ENCODE results near the gene ZDHHC11B.
A peak's percentile ranks its signal among the peaks of the same experiment; 100 is the strongest.

Gene ZDHHC11B

GRCh38 chr5:761059-761771, 23.3 kb downstream of the ZDHHC11B start:
- H3K4me3 ChIP-seq (ENCODE audit: low read depth, low read length): no peak overlapping the region
- no peak for DNase-seq (ENCODE audit: low read depth)
- no peak for TF ChIP-seq CTCF (IDR thresholded peaks at IDR 0.05; ENCODE audit: control insufficient read depth, extremely low read depth, insufficient read depth)

GRCh38 chr5:760363-761058, 24.0 kb downstream of the ZDHHC11B start:
- H3K4me3 ChIP-seq (ENCODE audit: low read depth, low read length): no peak overlapping the region
- no peak for DNase-seq (ENCODE audit: low read depth)
- no peak for TF ChIP-seq CTCF (IDR thresholded peaks at IDR 0.05; ENCODE audit: control insufficient read depth, extremely low read depth, insufficient read depth)

- TF ChIP-seq CTCF (IDR thresholded peaks at IDR 0.05; ENCODE audit: control insufficient read depth, extremely low read depth, insufficient read depth): no peak
- no peak for DNase-seq (ENCODE audit: low read depth)
- no peak overlapping the region for H3K4me3 ChIP-seq (ENCODE audit: low read depth, low read length)
These were observed 24.7 kb downstream of the ZDHHC11B start for GRCh38 chr5:759781-760362.

- TF ChIP-seq CTCF (IDR thresholded peaks at IDR 0.05; ENCODE audit: control insufficient read depth, extremely low read depth, insufficient read depth): no peak
- no peak overlapping the region for H3K4me3 ChIP-seq (ENCODE audit: low read depth, low read length)
- peak; percentile 58 for DNase-seq (ENCODE audit: low read depth)
These were observed 25.3 kb downstream of the ZDHHC11B start for GRCh38 chr5:759111-759751.

GRCh38 chr5:758698-759053, 25.9 kb downstream of the ZDHHC11B start:
- H3K4me3 ChIP-seq (ENCODE audit: low read depth, low read length): no peak overlapping the region
- TF ChIP-seq CTCF (IDR thresholded peaks at IDR 0.05; ENCODE audit: control insufficient read depth, extremely low read depth, insufficient read depth): no peak
- DNase-seq (ENCODE audit: low read depth): no peak

GRCh38 chr5:757931-758697, 26.4 kb downstream of the ZDHHC11B start:
- TF ChIP-seq CTCF (IDR thresholded peaks at IDR 0.05; ENCODE audit: control insufficient read depth, extremely low read depth, insufficient read depth): no peak
- DNase-seq (ENCODE audit: low read depth): no peak
- no peak overlapping the region for H3K4me3 ChIP-seq (ENCODE audit: low read depth, low read length)

Data from LNCaP clone FGC (cell line).